GM12878 (cell line): ENCODE results near the gene MIA2. TPM values are rescaled to one million over a fixed set of nuclear protein-coding genes. Genes with fewer than 3 reads are reported as not detected.

Source experiments
- ATAC-seq: fragments of 200-7000 bp; cut with Tn5 transposase; 3 replicates; pipeline ENCODE4 v1.9.1; 2020; ENCODE audit warnings: mild to moderate bottlenecking, moderate library complexity
- BruUV-seq: library from RNA; stranded (reverse); fragments of 400-500 nt; replicated peaks from 2 replicates; lab custom pipeline; 2021; lab: Mats Ljungman, UMichigan
- CTCF ChIA-PET: fragments of 300-600 bp; sonication (Branson Sonifier 250); formaldehyde crosslinking; extraction: SDS; loops from one replicate; lab custom pipeline; 2021; ENCODE audit warnings: inconsistent platforms; lab: Yijun Ruan, JAX
- POLR2A ChIA-PET: fragments of 350-600 bp; formaldehyde crosslinking; extraction: SDS; loops from one replicate; lab custom pipeline; 2021; ENCODE audit warnings: inconsistent platforms; lab: Charles Lee
- RAD21 ChIA-PET: fragments of 300-600 bp; sonication (Branson Sonifier 250); formaldehyde crosslinking; loops from one replicate; lab custom pipeline; 2023; ENCODE audit warnings: antibody characterized with exemption; ENCODE audit not compliant: unreplicated experiment; lab: Charles Lee
- SMC1A ChIA-PET: fragments of 300-600 bp; sonication (Branson Sonifier 250); formaldehyde crosslinking; loops from one replicate; lab custom pipeline; 2023; ENCODE audit not compliant: unreplicated experiment, uncharacterized antibody; lab: Charles Lee
- DNase-seq: peaks from one replicate; pipeline ENCODE4 v3.0.0-alpha.2; 2011; ENCODE audit warnings: low read depth, low spot score
- FAIRE-seq: peaks from 3 replicates; lab custom pipeline; 2011; peaks lifted over from hg19 to GRCh38; lab: Jason Lieb, UNC
- H2AFZ ChIP-seq: 2 replicates; pipeline ENCODE4 v1.6.0; 2011; ENCODE audit warnings: low read depth, low read length, control low read depth; ENCODE audit not compliant: control insufficient read depth
- H3K27ac ChIP-seq: 2 replicates; pipeline ENCODE4 v1.5.1; 2011; ENCODE audit warnings: control low read depth; ENCODE audit not compliant: control insufficient read depth, insufficient read depth
- H3K27me3 ChIP-seq, 2 experiments: replicated peaks in 1 of 2; 2 replicates each; pipeline versions ENCODE4 v1.6.0 to v1.6.1; 2011; ENCODE audit warnings: low read length in 1 of 2; ENCODE audit not compliant: control insufficient read depth in 2 of 2, insufficient read depth in 2 of 2
- H3K36me3 ChIP-seq, 2 experiments: 2 replicates each; pipeline ENCODE4 v1.5.1; 2011; ENCODE audit warnings: low read length in 1 of 2; ENCODE audit not compliant: control insufficient read depth in 2 of 2, insufficient read depth in 2 of 2
- H3K4me1 ChIP-seq: 2 replicates; pipeline ENCODE4 v1.6.1; 2011; ENCODE audit warnings: mild to moderate bottlenecking, low read length, moderate library complexity, mixed read lengths; ENCODE audit not compliant: control insufficient read depth, insufficient read depth
- H3K4me2 ChIP-seq: 2 replicates; pipeline ENCODE4 v1.6.0; 2011; ENCODE audit warnings: control low read depth; ENCODE audit not compliant: control insufficient read depth, insufficient read depth
- H3K4me3 ChIP-seq: fragments of 200-600 bp; sonication (generic); 2 replicates; pipeline ENCODE4 v1.5.1; 2016
- H3K79me2 ChIP-seq: 2 replicates; pipeline ENCODE4 v1.6.0; 2011; ENCODE audit warnings: low read length; ENCODE audit not compliant: control insufficient read depth, insufficient read depth
- H3K9ac ChIP-seq: 2 replicates; pipeline ENCODE4 v1.8.0; 2011; ENCODE audit warnings: low read length, control low read depth, mixed read lengths; ENCODE audit not compliant: control insufficient read depth, insufficient read depth
- H3K9me3 ChIP-seq: replicated peaks from 3 replicates; pipeline ENCODE4 v1.5.1; 2011; ENCODE audit warnings: mild to moderate bottlenecking, low read length; ENCODE audit not compliant: control insufficient read depth, insufficient read depth
- H4K20me1 ChIP-seq: 2 replicates; pipeline ENCODE4 v1.6.0; 2011; ENCODE audit not compliant: control insufficient read depth, insufficient read depth
- NRF1 ChIP-seq: conservative IDR thresholded peaks from 2 replicates; pipeline ENCODE4 v1.6.1; 2011; ENCODE audit warnings: mild to moderate bottlenecking, low read depth, low read length, improper control_type of control experiment
- RUNX3 ChIP-seq: IDR thresholded peaks from 2 replicates; pipeline ENCODE4 v1.6.1; 2012; ENCODE audit warnings: low read length, inconsistent platforms
- SUPT20H ChIP-seq: IDR thresholded peaks from 2 replicates; pipeline ENCODE4 v1.6.1; 2011; ENCODE audit warnings: low read depth, mild to moderate bottlenecking, low read length, moderate library complexity, borderline replicate concordance; ENCODE audit not compliant: control insufficient read depth
- WGBS: methylation state at CpG from one replicate; pipeline ENCODE4 v1.1.6; 2016; ENCODE audit warnings: low lambda C conversion rate; ENCODE audit not compliant: insufficient replicate concordance, insufficient coverage; ENCODE audit errors: missing lambda C conversion rate; 5-methylcytosine and 5-hydroxymethylcytosine counted together
- in situ Hi-C: fragments of 300-500 bp; cut with MboI; formaldehyde crosslinking; loops from 9 replicates; pipeline ENCODE4 v1.14.3; 2018; ENCODE audit warnings: mixed read lengths
- intact Hi-C: fragments of 100-400 bp; cut with micrococcal nuclease; formaldehyde crosslinking; loops from one replicate; pipeline ENCODE4 v1.14.2; 2022; ENCODE audit not compliant: unreplicated experiment
- polyA plus RNA-seq, 11 experiments: library from polyadenylated mRNA; depleted of rRNA in 4 of 11; unstranded in 6 of 11; stranded (reverse) in 5 of 11; fragments of >200 nt; fragmentation: Nextera tagmentation in 4 of 11; fragmentation: Illumina TruSeq in 1 of 11; extraction: Ambion mirVana in 4 of 11; extraction: Trizol in 1 of 11; gene quantifications; 1 replicate in 1 of 11; 2 replicates in 10 of 11; pipeline versions ENCODE4 v1.2.1 to v1.2.3, GENCODE V29; 2011 to 2016; ENCODE audit warnings: inconsistent platforms in 2 of 11, missing spikeins in 2 of 11, low read depth in 1 of 11
- total RNA-seq, 4 experiments: library from RNA; depleted of rRNA in 3 of 4; stranded (reverse); fragments of >200 nt in 3 of 4; fragmentation: Illumina TruSeq in 1 of 4; extraction: Trizol in 1 of 4; gene quantifications; 2 replicates each; pipeline versions ENCODE4 v1.2.1 to v1.2.3, GENCODE V29; 2013 to 2021
- TF ChIP-seq, protein P1 (sequence below): fragments of 450-650 bp; IDR thresholded peaks from 2 replicates; pipeline ENCODE4 v1.6.1; 2017; ENCODE audit warnings: mild to moderate bottlenecking

MIA2 gene
- total and polyA plus RNA-seq, 10 of the 15 experiments (the other 5 are each of a cell fraction or from before 2014, with no cell fraction given): 6.3 to 36.8 (median 17.1) TPM

GRCh38 chr14:39382463-39382862 lies 148.7 kb downstream of the MIA2 start:
- Histone ChIP-seq H2AFZ (no peak overlapping the region), H3K27ac (no peak overlapping the region), H3K9me3 (no peaks in the 10 kb centered on the region), H3K4me1 (no peaks in the 10 kb centered on the region), H3K27me3 (no peaks in the 10 kb centered on the region), H4K20me1 (no peaks in the 10 kb centered on the region), H3K4me2 (no peak overlapping the region), H3K4me3 (no peak overlapping the region), H3K79me2 (no peaks in the 10 kb centered on the region), H3K9ac (no peak overlapping the region), H3K36me3 (no peaks in the 10 kb centered on the region)
- intact Hi-C loops (no loop called here), in situ Hi-C loops (no loop called here)
- ChIA-PET CTCF (interaction anchor here (0.6 to 2.4 kb wide), 6 partner anchors 10 to 222 kb away, joined by 3 to 8 read pairs (median 4); no protein-coding TSS in a partner anchor), POLR2A (interaction anchor here (0.6 to 1.5 kb wide), 3 partner anchors 51 to 450 kb away, joined by 4 to 7 read pairs (median 5); no protein-coding TSS in a partner anchor), SMC1A (interaction anchor here (1.0 to 4.1 kb wide), 6 partner anchors 10 to 234 kb away, joined by 3 to 16 read pairs (median 8); no protein-coding TSS in a partner anchor), RAD21 (interaction anchor here (0.6 to 1.3 kb wide), 2 partner anchors 18 to 85 kb away, joined by 3 read pairs; no protein-coding TSS in a partner anchor)
- DNase-seq (no peak), ATAC-seq (no peak), FAIRE-seq (no peak)
- TF ChIP-seq NRF1 (no peak), RUNX3 (no peak), SUPT20H (no peak)
- TF ChIP-seq, protein P1, sequence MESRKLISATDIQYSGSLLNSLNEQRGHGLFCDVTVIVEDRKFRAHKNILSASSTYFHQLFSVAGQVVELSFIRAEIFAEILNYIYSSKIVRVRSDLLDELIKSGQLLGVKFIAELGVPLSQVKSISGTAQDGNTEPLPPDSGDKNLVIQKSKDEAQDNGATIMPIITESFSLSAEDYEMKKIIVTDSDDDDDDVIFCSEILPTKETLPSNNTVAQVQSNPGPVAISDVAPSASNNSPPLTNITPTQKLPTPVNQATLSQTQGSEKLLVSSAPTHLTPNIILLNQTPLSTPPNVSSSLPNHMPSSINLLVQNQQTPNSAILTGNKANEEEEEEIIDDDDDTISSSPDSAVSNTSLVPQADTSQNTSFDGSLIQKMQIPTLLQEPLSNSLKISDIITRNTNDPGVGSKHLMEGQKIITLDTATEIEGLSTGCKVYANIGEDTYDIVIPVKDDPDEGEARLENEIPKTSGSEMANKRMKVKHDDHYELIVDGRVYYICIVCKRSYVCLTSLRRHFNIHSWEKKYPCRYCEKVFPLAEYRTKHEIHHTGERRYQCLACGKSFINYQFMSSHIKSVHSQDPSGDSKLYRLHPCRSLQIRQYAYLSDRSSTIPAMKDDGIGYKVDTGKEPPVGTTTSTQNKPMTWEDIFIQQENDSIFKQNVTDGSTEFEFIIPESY: no peak
- no TSS peak for BruUV-seq
- WGBS: 79% methylated on average over 3 of the region's 3 CpGs
